NCI-H1436 (cell line): ENCODE data around the gene GNL3.
"Not testable (repeated sequence)": the region's sequence is repeated elsewhere in the genome, so short reads cannot be mapped to it uniquely, and the experiment has no call there.

ENCODE experiments used
- DNase-seq: peaks from one replicate; lab custom pipeline; 2025; lab: John Stamatoyannopoulos, UW

The GNL3 gene

GRCh38 chr3:52721002-52721729 lies 35.3 kb downstream of the GNL3 start:
- no peak for DNase-seq

- DNase-seq = no peak
Observed at GRCh38 chr3:52721730-52722008, 35.8 kb downstream of the GNL3 start.

GRCh38 chr3:52722491-52722890 lies 36.7 kb downstream of the GNL3 start:
- DNase-seq = no peak

- DNase-seq = no peak
Observed at GRCh38 chr3:52723935-52724334, 38.1 kb downstream of the GNL3 start.

GRCh38 chr3:52724511-52724910 lies 38.7 kb downstream of the GNL3 start:
- no peak for DNase-seq

GRCh38 chr3:52728753-52729152 lies 42.9 kb downstream of the GNL3 start:
- not testable (repeated sequence) for DNase-seq

GRCh38 chr3:52730681-52731080 lies 44.8 kb downstream of the GNL3 start:
- DNase-seq = no peak

GRCh38 chr3:52731590-52731989 lies 45.8 kb downstream of the GNL3 start:
- DNase-seq = no peak

GRCh38 chr3:52733256-52733891 lies 47.5 kb downstream of the GNL3 start:
- no peak for DNase-seq

GRCh38 chr3:52739730-52740129 lies 53.9 kb downstream of the GNL3 start:
- no peak for DNase-seq

- no peak for DNase-seq
Observed at GRCh38 chr3:52742418-52743041, 56.7 kb downstream of the GNL3 start.

GRCh38 chr3:52743152-52743551 lies 57.3 kb downstream of the GNL3 start:
- no peak for DNase-seq

- DNase-seq = no peak
Observed at GRCh38 chr3:52743721-52744120, 57.9 kb downstream of the GNL3 start.
